Measurements from ENCODE around the gene TNIK.

- TF ChIP-seq CTCF (IDR thresholded peaks at IDR 0.05; ENCODE audit: poor library complexity), result no peak
- TF ChIP-seq EZH2 (IDR thresholded peaks at IDR 0.05; ENCODE audit: borderline replicate concordance), result no peak
Observed at GRCh38 chr3:171090321-171090720, 369.9 kb downstream of the TNIK start.

All from hepatocyte (in vitro differentiated cells).